Urothelium cell line (cell line): ENCODE measurements around the gene ANKS1A.

Source experiments
- DNase-seq: peaks from one replicate; pipeline ENCODE4 v3.0.0; 2011; ENCODE audit warnings: low spot score, mixed read lengths
- FAIRE-seq: peaks from 2 replicates; lab custom pipeline; 2011; peaks lifted over from hg19 to GRCh38; lab: Jason Lieb, UNC

The ANKS1A gene

GRCh38 chr6:35036828-35037663 lies 148.0 kb downstream of the ANKS1A start:
- no peak for FAIRE-seq

DNA sequence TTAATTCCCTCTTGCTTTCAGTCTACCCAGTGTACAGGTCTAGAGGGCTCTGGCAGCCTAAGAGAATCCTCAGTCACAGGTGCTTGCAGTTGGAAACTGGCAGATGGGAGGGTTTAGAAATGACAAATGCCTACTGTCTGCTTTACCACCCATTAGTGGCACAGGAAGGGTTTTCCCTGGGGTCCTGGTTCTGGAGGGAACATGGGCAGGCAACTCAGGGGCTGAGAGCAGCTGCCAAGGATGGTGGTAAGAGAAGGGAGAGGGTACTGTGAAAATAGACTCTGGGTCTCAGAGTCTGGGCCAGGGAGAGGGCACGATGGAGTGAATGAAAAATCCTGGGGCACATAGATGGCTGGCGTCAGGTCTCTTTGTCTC lies 148.6 kb downstream of the ANKS1A start:
- DNase-seq (no peak), FAIRE-seq (no peak)

More at GRCh38 chr6:35036828-35037663, 148.0 kb downstream of the ANKS1A start:
- no peak for DNase-seq

- no peak for FAIRE-seq
- DNase-seq, result peak; percentile 54
Observed at GRCh38 chr6:35038076-35038475, 149.0 kb downstream of the ANKS1A start.

DNA sequence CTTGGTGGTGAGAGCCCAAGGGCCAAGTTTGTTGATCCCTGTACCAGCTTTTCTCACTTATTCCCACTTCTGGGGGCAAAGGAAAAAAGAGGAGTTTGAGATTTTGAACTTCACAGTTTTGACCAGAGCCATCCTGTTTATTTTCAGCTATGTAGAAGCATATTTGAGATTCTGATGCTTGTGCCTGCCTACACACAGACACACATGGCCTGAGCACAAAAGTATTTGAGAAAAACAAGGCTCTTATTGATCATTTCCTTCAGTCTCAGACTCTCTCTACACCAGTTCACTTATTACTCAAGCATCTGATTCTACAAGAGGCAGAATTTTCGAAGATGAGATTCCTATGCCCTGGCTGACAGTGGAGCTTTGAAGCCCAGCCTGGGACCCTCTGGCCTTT lies 151.3 kb downstream of the ANKS1A start:
- FAIRE-seq (no peak), DNase-seq (no peak)

- DNase-seq, result no peak
- FAIRE-seq, result no peak
Observed at GRCh38 chr6:35041086-35041861, 152.2 kb downstream of the ANKS1A start.

GRCh38 chr6:35042031-35042815 lies 153.2 kb downstream of the ANKS1A start:
- FAIRE-seq (no peak), DNase-seq (no peak)

DNA sequence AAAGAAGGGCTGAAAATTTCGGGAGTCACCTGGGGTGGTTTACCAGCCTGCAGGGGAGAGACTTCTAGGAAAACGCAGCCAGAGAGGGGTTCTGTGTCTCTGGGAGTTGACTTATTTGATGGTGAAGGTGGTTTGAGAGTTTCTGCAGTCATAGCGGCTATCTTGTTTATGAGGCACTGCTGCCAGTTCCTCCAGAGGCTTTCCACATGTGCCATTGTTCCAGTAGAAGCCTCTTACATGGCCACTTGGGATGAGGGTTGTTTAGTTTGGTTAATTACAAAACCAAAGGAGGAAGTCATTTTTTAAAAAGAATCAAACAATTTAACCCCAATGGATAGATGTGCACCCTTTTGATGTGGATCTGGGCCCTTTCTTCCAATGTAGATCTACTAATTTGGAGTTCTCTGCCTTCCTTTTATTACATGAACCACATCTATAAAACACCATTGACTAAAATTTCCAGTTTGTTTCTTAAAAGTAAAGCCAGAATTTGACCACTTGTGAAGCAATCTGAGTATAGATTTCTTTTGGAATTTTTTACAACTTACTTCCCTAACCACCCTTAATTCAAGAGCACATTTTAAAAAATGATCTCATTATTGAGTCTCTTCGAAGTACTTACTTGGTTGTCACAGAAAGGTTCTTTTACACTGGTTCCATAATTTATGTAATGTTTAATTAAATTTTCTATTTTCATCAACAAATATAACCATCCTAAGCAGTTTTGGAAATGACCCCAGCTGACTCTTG lies 154.5 kb downstream of the ANKS1A start:
- FAIRE-seq (no peak), DNase-seq (no peak)

DNA sequence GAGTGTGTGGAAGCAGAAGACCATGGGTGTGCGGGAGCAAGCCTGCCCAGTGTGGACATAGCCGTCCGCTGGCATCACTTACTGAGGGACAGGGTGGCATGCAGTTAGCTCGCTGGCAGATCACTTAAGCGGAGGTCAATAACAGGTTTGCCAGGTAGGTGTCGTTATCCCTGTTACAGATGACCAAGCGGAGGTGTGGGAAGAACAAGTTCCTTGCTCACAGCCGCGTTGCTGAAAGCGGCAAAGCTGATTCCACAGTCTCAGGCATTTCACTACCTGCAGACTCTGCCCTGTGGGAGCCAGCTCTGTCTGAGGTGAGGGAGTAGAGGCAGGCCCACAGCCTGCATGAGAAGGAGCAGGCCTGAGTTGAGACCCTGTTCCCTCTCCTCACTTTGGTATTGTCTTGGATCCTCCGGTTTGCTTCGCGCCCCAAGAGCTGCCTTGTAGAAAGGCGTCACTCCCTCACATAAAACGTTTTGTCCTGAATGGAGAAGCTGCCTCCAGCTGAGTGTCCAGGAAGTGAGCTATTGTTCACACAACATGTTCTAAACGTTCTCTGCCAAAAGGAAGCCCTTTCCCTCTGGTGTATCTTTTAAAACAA lies 155.2 kb downstream of the ANKS1A start:
- no peak for DNase-seq
- no peak for FAIRE-seq

- FAIRE-seq (no peak), DNase-seq (no peak)
Observed at GRCh38 chr6:35044761-35045421, 155.8 kb downstream of the ANKS1A start.

- DNase-seq (no peak), FAIRE-seq (no peak)
Observed at GRCh38 chr6:35046103-35046502, 157.0 kb downstream of the ANKS1A start.

DNA sequence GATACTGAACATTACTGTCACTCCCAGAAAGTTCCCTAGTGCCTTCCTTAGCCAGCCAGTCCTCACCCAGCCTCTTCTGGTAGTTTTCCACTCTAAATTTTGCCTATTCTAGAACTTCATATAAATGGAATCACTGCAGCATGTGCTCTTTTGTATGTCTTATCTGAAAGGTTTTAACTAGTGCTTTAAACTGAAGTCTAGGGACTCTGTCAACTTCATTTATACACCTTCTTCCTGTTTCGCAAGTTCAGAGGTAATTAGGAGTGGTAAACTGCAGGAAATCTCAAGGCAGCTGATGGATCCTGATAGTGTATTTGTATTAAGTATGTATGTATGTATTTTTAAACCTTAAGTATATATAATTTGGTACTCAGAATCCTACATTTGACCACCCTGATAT lies 157.8 kb downstream of the ANKS1A start:
- DNase-seq (no peak), FAIRE-seq (no peak)

- DNase-seq (no peak), FAIRE-seq (no peak)
Observed at GRCh38 chr6:35047265-35048011, 158.4 kb downstream of the ANKS1A start.

GRCh38 chr6:35048031-35048613 lies 159.1 kb downstream of the ANKS1A start:
- FAIRE-seq (no peak), DNase-seq (no peak)

GRCh38 chr6:35048631-35049083 lies 159.6 kb downstream of the ANKS1A start:
- no peak for DNase-seq
- no peak for FAIRE-seq

DNA sequence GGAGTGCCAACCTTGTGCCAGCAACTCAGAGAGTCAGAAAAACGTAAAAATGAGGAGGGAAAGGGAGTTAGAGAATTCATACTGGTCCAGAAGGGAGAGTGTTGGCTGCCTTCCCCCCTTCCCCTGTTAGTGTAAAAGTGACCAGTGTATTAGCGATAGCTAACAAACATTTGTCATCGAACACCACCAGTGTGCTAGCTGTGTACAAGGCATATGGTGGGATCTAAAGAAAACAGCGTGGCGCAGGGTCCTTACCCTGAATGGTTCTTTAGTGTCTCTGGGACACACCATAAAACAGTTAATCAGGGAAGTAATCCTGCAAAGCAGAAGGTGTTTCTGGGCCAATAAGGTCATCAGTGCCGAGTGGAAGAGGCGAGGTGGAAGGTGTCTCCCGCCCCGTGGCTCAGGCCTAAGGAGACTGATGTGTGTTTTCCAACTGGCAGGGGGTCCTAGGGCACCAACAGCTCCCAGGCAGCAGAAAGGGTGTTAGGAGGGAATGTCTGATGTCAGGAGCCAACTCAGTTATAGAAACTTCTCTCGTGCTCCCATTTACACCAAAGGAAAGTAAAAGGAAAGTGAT lies 160.2 kb downstream of the ANKS1A start:
- DNase-seq (no peak), FAIRE-seq (no peak)

GRCh38 chr6:35049900-35050756 lies 161.1 kb downstream of the ANKS1A start:
- DNase-seq, result no peak
- FAIRE-seq, result no peak

- DNase-seq, result no peak
- no peak for FAIRE-seq
Observed at GRCh38 chr6:35050757-35051330, 161.8 kb downstream of the ANKS1A start.
